GM21367 (cell line): ENCODE data around the gene PPP1R10.

Source experiments
- ATAC-seq: cut with Tn5 transposase; IDR thresholded peaks from one replicate; pipeline ENCODE4 v1.9.1; 2021; ENCODE audit not compliant: unreplicated experiment

PPP1R10 gene

DNA sequence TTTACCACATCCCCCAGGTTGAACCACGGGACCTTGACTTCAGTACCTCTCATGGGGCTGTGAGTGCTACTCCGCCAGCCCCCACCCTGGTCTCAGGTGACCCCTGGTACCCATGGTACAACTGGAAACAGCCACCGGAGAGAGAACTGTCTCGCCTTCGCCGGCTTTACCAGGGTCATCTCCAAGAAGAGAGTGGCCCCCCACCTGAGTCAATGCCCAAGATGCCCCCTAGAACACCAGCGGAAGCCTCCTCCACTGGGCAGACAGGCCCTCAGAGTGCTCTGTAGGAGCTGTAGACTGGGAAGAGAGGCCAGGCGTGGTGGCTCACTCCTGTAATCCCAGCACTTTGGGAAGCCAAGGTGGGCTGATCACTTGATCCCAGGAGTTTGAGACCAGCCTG is 8.5 kb upstream of the PPP1R10 start:
- no peak for ATAC-seq

DNA sequence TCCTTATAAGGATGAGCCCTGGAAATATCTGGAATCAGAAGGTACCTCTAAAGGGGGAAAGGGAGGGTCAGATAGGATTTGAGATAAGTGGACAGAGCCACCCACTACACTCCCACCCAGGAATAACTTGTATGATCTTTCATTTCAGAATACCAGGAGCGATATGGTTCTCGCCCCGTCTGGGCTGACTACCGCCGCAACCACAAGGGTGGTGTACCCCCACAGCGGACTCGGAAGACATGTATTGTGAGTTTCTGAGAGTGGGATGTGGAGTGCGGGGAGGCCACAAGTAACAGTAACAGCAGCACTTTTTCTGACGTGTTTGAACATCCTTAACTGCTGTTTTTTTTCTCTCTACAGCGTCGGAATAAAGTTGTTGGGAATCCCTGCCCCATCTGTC is 2.5 kb upstream of the PPP1R10 start:
- no peak for ATAC-seq

DNA sequence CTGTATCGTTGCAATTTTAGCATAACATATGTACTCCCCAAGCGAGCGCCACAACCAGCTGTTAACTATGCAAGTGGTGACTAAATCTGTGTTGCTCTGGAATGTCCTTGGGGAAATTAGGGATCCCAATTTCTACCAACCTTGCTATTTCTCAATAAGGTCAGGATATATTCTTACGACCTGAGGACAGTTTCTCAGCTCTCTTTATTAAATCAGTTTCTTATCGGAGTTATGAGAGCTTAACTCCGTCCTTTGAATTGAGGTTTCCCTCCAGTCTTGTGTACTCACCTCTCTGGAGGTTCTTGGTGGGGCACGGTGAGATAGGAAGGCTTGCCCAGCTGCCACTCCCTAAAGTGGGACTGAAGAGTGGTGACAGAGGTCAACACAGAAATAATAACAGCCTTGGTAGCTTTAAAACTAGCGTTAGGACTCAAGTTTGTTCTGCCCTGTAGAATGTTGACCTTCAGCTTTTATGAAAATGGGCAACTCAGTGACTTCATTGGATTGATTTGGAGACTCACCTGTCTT is 1.3 kb upstream of the PPP1R10 start:
- no peak for ATAC-seq

DNA sequence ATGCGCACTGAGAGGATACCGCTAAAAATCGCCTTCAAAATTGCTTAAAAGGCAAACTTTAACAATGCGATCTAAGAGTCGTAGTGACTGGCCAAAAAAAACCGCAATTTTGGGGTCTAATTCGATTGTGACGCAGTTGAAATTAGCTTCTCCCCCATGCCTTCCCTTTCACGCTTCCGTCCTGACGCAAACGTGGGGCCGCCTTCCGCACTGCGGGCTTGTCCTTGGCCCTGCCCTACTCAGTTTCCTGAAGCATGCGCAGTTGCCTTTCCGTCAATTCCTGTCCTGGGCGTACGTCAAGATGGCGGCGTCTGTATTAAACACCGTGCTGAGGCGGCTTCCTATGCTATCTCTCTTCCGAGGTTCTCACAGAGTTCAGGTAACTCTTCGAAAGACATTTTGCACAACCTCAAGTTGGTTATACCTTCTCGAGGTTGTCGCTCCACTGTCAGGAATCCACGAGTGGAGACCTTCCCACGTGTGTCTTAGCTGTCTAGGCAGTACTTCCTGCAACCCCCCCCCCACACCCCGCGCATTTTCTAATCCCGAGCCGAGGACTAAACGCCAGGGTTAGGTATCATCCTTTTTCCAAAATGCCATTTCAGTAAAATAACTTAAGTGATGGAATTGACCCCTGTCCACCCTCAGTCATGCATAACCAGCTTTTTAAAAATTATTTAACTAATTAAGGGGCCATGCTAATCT is 674 bp upstream of the PPP1R10 start, which contains the start of gene MRPS18B:
TSS of gene MRPS18B (plus strand) at position 276 of the 705 bp plus-strand sequence. CDS start at position 302, 26 bp downstream.
- peak; percentile 68 for ATAC-seq

DNA sequence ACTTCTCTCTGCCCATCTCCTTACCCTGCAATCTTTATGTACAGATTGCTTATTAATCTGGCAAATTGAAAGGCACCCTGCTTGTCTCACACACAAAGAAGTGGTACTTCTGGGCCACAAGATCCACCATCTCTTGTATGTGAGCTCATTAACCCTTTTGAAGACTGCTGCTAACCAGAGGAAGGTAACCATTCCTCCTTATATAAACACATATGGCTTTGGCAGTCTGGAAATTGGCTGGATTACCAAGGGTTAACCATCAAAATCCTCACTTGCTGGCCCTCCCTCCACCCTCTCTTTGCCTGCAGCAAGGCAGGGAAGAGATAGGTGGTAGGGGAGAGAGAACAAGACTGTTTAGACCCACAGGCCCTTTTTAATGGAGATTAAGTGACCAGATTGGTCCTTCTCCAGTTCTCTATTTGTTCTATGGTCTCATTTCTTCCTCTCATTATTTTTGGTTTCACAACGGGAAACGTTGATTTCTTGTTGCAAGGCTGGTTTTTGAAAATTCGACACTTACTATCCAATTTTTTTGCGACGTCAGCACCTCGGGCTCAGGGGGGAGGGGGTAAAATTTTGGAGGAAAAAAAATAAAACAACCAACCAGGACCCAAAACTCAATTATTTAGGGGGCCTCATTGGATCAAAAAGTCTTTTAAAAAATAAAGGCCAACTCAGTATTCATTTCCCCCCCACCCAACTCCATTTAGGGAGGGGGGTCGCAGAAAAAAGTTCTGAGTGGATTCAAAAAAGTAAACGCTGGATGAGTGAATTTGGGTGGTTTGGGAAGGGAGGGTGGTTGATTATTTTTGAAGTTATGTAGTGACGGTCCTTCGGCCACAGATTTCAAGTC is 859 bp downstream of the PPP1R10 start:
- ATAC-seq = no peak

DNA sequence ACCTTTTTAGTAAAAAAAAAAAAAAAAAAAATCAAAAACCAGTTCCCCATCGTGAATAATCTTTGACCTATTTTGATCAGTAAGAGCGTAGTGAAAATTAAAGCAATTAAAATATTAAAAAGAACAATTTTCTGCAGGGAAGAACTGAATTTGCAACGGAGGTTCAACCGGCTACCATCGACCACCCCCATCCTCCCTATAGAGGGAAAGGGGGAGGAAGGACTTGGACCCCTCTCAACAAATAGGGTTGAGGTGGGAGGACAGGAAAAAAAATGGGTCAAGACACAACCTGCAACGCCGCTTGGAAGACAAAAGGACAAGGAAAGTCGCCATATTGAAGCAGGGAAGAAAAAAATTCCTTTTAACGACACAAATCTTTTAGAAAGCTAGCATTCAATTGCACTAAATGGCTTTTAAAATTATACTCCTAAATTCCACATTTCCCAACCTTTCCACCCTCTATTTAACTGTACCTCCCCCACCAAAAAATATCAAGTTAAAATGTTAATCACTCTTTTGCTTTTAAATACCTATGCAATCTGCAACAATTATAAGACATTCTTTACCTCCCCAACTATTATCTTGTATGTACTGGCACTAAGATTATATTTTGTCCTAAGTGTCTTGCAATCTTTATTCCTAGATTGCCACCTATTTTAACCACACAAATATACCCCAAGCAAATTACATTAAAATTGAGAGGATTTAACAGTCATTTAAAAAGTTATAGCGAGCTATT is 1.7 kb downstream of the PPP1R10 start:
- ATAC-seq = no peak

DNA sequence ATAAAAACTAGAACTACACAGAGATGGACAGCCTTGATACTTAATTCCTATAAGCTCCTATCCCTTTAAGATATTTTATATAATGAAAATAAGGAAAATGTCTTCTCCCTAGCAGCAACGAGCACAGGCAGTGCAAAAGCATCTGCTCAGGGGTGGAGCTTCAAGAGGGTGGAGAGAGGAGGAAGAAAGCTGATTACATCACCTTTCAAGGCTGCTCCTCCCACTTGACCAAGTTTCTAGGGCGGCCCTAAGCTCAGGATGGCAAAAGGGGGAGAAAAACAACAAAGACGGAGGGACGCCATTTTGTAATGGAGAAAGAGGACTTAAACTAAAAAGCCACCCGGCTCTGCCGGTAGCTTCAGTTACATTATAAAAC is 2.2 kb downstream of the PPP1R10 start:
- ATAC-seq = peak; percentile 40

DNA sequence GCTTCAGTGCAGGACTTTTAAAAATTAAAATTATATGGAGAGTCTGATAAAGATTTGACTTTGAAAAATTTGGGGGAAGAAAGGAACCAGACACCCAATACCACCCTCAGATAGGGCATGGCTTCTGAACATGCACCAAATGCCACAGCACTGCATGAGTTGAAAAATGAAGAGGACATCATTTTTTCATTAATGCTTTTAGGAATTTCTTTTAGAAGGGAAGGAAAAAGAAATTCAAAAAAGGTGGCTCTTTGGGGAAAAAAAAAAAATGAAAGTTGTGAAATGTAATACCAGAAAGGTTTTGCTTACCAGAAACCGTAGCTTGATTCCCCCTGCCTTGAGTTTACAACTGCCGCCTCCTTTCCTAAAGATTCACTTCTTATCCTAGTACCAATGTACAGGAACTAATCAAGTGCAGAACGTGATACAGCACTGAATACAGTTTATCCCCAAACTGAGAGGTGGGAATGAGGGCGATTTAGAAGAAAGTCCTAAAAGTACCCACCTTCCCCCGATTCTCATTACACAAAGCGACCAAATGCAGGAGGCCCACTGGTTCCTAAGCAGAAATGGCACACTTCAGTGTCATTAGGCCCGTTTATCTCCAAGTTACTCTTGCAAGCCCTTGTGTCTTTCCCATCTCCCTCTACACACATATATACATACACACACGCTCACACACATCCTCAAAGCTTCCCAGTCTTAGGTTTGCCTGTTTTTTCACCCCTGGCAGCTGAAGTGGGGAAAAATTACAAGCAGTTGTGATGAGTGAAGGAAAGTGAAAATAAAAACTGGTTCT is 2.8 kb downstream of the PPP1R10 start:
- ATAC-seq = no peak

DNA sequence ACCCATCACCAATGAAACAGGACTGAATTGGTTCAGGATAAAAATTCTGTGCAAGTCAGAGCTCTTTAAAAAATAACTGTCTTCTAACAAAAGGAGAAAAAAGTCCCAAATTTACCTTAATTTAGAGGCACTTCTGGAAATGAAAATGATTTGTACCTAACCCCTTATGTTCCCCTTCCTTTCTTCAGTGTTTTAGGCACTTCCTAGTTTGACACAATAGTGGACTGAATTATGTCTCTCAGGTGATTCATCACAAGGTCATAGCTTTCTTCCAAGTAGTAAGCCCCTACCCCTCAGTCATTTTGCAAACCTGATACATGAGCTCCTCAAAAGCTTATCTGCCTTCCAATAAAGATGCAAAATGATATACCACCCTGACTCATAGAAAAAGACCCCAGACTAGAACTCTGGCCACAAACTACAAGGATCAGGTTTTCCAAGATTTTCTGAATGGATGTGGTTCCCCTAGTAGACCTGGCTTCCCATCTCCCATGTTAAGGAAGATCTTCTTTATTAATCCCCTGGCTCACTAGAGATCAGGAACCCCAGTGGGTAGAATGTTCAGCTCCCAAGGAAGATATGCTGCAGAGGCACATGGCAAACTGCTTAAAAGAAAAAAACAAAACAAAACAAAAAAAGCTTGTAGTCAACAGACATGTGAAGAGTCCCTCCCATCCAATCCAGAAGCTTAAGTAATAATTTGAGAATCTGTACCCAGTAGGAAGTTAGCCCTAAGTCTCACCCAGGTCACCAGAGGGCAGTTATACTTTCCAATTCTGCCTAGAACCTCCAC is 3.6 kb downstream of the PPP1R10 start:
- ATAC-seq = no peak

DNA sequence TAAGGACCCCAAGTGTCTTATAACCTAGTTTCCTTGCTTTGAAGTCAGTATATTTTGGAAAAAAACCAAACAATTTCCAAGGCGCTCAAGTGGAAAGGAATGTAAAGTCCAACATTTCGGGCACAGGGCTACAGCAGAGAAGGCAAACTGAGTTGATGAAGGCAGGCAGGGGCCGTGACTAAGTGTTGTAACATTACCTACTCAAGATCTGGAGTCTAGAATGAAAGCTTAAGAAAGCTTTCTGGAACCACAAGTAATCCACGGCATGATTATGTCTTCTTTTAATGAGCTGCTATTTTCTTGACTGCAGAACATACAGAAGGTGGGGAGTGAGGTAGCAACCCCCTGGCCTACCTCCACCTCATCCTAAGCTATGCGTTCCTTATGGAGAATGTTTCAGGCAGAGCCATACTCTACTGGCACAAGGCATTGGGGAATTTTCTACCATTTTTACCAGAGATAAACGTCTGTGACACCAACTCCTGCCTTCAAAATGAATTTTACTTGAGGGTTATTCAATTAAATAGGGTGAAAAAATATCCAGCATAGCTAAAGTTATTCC is 4.3 kb downstream of the PPP1R10 start:
- no peak for ATAC-seq

DNA sequence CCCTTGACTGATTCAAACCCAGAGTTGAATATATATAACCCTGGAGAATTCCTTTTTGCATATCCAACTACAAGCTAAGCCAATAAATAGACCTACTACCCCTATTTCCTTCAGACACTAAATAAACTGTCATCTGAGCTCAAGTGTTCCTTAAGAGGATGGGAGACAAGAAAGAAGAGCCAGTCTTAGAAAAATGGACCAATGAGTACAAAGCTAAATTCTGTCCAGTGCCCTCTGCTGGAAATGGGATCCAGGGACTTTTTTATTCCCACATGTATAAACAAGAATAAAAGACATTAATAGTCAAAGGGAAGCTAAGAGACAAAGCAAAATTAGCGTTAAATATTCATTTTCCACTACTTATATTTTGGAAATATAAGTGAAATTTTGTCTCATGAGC is 4.8 kb downstream of the PPP1R10 start:
- no peak for ATAC-seq

DNA sequence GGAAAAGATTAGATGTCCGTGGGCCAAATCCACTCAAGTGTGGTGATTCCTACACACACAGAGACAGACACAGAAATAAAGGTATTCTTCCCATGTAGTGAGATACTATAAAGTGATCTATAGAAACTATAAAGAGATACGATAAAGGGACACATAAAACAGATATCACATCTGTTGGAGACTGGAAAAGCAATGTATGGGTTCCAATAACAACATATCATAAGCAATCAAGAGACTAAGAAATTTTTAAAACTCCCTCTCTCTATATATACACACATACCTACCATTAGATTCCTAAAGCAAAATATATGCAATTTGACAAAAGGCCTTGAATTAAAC is 5.2 kb downstream of the PPP1R10 start:
- ATAC-seq = no peak

DNA sequence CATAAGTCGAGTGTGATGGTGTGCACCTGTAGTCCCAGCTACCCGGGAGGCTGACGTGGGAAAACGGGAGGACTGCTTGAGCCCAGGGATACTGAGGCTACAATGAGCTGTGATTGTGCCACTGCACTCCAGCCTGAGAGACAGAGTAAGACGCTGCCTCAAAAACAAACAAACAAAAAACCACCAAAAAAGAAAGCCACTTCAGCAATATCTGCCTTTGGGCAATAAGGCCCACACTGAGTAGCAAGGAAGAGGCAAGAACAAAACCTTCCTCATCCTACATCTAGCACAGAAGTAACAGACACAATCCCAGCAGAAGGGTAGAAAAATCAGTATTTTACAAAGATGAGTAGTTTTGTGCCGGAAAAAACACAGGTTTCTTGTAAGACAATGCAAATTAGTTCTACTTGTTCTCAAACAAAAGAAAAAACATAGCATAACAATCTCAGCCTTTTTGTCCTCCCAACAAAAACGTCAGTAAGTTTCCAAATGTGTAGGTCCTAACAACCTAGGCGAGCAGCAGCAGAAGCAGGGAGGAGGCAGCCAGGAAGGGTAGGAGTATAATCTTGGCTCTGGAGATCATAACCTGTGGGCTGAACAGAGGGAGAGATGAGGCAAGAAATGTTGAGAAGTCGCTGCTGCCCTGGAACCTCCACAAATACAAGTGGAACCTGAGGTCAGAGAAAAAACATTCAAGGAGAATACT is 5.7 kb downstream of the PPP1R10 start:
- ATAC-seq = no peak

DNA sequence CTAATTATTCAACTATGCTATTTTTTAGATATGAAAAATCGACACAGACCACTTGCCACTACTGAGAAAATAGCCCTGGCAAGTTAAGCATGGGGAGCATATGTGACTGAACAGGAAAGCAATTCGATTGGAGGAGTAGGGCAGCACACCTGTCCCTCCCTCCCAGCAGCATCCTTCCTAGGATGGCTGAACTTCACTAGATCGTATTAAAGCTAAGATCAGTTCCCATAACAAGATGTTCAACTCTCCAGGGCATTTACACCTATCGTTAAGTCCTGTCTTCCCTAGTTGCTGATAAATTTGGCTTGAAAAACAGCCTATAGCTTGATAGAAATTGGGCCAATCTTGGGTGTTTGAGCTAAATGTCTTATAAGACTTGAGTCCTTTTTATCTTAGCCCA is 7.0 kb downstream of the PPP1R10 start:
- no peak for ATAC-seq

DNA sequence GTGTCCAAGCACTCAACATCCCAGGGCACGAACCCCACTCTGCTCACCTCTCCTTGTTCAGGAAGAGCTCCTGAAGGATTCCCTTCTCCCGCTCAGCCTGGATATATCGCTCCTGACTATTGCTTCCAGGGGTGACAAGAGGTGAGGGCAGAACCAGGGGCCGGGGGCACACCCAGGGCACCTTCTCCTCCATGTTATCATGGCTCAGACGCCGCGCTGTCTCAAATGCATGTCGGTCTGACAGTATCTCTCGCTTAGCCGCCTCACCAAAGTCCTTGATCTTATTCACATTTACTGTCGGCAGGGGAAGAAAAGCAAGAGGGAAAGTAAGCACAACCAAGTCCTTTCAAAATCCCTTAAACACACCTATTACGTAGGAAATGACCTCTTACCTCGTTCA is 13.1 kb downstream of the PPP1R10 start:
- no peak for ATAC-seq

DNA sequence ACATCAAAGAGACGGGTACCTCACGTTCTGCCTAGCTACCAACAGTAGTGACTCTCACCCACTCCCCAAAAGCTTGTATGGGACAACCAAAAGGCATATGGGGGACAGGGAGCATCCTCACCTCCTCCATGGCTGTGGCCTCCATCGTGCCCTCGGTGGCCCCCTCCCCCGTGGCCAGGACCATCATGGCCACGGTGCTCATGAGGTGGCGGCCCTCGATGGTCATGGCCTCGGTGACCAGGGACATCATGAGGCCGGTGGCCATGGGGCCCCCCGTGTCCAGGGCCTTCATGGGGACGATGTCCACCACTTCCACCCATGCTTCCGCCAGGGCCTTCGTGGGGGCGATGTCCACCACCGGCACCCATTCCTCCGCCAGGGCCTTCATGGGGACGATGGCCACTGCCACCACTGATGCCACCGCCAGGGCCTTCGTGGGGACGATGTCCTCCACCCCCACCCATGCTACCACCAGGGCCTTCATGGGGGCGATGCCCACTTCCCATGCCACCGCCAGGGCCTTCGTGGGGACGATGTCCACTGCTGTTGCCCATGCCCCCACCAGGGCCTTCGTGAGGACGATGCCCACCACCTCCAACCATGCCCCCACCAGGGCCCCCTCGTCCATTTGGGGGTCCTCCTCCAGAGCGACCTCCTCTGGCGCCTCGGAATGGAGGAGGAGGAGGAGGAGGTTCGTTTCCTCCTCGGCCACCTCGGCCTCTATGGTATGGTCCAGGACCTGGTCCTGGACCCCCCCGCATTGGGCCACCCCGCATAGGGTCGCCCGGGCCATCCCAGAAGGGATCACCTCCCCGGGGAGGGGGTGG is 15.0 kb downstream of the PPP1R10 start:
- no peak for ATAC-seq

DNA sequence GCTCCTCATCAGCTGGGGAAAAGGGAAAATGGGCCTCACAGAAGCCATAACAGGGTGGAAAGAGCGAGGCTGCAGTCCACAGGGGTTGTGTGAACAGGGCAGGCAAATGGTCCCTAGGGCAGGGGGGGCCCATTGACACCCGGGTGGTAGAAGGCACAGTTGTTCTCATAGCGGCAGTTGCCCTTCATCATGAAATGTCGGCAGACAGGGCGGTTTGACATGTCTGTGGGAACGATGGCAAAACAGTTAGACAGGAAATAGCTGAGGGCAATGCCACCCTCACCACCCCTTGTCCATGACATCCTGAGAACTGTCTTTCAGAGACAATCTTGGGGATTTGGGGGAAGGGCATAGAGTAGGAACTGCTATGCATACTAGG is 15.6 kb downstream of the PPP1R10 start:
- no peak for ATAC-seq

DNA sequence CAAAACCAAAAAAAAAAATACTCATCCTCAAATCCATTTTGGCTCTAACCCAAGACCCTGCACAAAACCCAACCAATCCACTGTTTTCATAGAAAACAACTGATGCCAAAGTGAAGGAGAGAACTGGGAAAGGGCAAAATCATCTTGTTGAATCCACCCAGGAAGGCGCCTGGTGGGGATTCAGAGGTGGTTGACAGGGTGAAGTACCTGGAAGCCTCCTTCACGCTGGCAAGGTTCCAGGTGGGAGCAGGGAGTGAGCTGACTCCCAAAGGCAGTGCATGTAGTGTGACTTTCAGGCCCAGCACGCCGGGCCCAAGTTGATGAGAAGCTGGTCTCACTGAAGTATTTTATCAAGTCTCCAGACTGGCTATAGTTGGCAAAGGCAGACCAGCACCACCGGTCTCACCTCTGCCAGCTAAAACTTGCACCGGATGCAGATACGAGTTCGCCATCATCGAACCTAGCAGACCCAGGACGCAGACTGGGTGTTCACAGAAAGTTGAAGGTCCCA is 16.5 kb downstream of the PPP1R10 start:
- ATAC-seq = no peak
